ENCODE data around the gene SSTR3.

SSTR3 gene

DNA sequence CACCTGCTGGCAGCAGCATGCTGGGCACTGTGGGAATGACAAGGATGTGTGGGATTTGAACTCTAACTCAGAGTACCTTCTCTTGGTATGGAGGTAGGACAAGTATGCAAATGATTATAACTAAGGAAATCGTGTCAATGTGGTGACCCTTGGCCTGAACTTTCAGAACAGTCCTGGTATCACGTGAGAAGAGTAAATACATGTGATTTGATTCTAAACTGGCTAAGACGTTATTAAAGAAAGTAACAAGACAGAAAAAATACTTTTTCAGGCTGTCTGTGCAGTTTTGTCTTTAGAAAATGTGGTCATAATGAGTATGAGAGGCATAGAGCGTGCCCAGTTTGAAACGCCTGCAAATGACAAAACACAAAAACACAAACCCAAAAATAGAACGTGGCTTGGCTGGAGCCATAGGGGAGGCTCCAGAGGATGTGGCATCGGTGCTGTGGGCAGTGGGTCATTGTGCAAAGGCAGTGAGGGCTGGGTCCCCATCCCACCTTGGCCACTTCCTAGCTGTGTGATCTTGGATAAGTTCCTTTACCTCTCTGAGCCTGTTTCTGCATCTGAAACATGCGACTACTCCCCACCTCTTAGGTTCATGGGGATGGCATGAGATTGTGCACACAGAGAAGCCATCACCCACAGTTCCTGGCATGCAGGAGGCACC is 44.2 kb downstream of the SSTR3 start:
- no peak overlapping the region for H3K4me3 ChIP-seq (ENCODE audit: low read depth, low read length)
- no peak for TF ChIP-seq CTCF (IDR thresholded peaks at IDR 0.05; ENCODE audit: low read depth, low read length)

DNA sequence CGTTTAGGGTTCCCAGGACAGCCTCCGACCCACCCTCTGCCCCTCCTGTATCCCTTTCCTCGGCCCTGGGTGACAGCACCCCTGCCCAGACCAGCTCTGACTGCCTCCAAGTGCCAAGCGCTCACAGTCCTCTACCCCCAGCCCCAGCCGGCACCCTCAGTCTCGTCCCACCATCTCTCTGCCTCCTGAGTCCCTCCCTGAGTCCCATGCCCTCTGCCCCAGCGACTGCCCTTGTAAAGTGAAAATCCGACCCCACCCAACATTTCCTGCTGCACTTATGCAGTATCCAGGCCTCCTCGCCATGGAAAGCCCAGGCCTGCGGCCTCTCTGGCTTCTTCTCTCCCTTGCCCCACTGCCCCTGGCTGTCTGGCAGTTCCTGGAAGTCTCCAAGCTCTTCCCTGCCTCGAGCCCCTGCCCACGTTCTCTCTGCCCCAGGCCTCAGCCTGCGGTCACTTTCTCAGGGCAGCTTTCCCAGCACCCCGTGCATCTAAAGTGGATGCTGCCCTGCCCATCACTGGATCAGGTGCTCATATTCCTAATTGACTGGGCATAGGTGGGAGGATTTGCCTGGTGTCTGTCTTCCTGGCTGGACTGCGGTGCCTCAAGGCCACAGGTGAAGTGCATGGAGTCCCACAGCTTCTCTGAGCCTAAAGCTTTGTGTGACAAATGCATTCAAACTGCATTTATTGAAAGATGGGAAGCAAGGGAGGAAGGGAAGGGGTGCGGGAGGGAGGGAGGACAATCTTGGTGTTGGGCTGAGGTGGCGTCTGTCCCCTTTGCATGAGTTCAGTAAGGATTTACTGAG is 44.9 kb downstream of the SSTR3 start:
- no peak for TF ChIP-seq CTCF (IDR thresholded peaks at IDR 0.05; ENCODE audit: low read depth, low read length)

DNA sequence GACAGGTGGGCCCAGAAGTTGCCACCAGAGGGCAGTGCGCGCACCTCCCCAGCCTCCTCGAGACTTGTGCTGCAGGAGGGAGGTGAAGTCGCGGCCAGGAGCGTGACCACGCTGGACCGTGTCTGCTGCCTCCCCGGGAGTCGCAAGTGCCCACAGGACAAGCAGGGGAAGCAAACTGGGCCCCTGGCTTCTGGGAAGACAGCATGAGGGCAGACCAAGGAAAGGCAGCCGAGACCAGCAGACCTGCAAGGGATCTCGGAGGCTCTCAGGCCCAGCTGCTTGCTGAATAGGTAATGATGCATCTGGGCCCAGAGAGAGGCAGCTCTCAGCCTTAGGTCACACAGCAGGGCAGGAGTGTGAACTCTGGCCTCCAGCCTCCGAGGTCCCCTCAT is 45.6 kb downstream of the SSTR3 start:
- peak; percentile 76 for TF ChIP-seq CTCF (IDR thresholded peaks at IDR 0.05; ENCODE audit: low read depth, low read length)
- no peak overlapping the region for H3K4me3 ChIP-seq (ENCODE audit: low read depth, low read length)

More for the DNA sequence above, 44.9 kb downstream of the SSTR3 start:
- H3K4me3 ChIP-seq (ENCODE audit: low read depth, low read length) = no peak overlapping the region

- no peak overlapping the region for H3K4me3 ChIP-seq (ENCODE audit: low read depth, low read length)
- no peak for TF ChIP-seq CTCF (IDR thresholded peaks at IDR 0.05; ENCODE audit: low read depth, low read length)
Observed at GRCh38 chr22:37165940-37166674, 46.2 kb downstream of the SSTR3 start.

GRCh38 chr22:37165066-37165465 is 47.2 kb downstream of the SSTR3 start:
- H3K4me3 ChIP-seq (ENCODE audit: low read depth, low read length) = no peak overlapping the region
- no peak for TF ChIP-seq CTCF (IDR thresholded peaks at IDR 0.05; ENCODE audit: low read depth, low read length)

DNA sequence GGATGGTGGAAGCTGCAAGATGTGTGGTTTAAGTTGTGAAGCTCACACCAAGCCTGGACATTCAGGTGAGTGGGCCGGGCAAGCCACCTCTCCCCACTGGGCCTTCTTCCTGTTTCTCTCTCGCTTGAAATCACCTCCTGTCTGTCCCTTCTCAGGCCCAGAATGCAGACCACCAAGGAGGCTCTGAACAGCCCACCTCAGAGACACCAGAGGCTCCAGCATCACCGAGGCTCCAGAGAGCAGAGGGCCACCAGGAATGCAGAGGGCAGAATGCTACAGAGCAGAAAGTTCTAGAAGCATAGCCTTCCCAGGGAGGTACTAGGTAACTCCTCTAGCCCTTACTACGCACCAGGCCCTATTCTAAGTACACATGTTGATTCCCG is 47.8 kb downstream of the SSTR3 start:
- no peak for TF ChIP-seq CTCF (IDR thresholded peaks at IDR 0.05; ENCODE audit: low read depth, low read length)
- no peak overlapping the region for H3K4me3 ChIP-seq (ENCODE audit: low read depth, low read length)
